Stimulated activated CD4-positive, alpha-beta T cell treated with anti-CD3 and anti-CD28 coated beads, TNF-alpha, amount 100 ng/mL, for 1 hour (primary cell): ENCODE data around the gene C1orf159.
"Not testable (repeated sequence)": the region's sequence is repeated elsewhere in the genome, so short reads cannot be mapped to it uniquely, and the experiment has no call there.

Experiments
- DNase-seq, 3 donors: peaks; one replicate each; pipeline ENCODE4 v3.0.0-alpha.2; 2020; ENCODE audit warnings: low read depth in 3 of 3, low spot score in 1 of 3

The C1orf159 gene

DNA sequence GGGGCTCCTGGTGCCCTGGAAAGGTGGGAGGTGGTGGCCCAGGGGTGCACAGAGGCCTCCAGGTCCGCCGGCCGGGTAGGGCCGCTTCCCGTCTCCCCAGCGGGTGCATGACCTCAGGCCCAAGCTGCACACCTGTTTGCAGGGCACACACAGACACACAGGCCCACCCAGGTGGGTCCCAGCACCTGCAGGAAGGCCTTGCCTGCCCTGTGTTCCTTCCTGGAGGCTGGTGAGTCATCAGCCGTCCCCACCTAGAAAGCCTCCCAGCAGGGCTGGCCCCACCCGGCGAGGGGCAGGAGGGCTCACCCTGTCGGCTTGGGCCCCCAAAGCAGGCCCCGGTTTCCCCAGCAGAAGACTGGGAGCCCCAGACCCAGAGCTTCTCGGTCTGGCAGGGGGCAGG lies 34.2 kb upstream of the C1orf159 start:
- no peak for DNase-seq

DNA sequence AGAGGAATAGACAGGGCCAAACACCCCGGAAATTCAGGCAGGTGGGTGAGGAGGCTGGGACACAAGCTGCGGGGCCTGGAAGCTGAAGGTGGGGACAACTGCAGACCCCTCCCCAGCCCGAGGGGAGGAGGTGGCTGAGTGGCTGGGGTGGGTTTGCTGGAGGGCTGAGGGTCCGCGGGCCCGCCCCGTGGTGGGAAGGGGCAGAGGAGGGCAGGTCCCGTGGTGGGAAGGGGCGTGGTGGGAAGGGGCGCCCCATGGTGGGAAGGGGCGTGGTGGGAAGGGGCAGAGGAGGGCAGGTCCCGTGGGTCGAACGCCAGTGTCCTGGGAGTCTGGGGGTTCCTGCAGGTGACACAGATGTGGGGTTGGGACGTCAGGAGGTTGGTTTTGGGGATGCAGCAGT lies 33.5 kb upstream of the C1orf159 start:
- DNase-seq = no peak

DNA sequence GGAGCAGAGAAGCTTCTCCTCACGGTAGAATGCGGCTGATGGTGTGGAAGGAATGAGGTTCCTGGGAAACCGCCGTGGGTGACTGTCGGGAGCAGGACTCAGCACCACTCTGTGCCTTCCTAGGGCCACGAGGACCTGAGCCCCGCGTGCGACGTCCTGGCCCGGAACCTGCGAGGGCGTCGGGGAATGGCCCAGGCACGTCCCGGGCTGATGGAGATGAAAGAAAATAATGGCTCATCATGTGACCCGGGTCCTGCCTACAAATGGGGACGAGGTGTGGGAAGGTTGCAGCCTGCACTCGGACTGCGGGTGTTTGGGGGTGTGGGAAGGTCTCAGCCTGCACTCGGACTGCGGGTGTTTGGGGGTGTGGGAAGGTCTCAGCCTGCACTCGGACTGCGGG lies 32.7 kb upstream of the C1orf159 start:
- DNase-seq = no peak

DNA sequence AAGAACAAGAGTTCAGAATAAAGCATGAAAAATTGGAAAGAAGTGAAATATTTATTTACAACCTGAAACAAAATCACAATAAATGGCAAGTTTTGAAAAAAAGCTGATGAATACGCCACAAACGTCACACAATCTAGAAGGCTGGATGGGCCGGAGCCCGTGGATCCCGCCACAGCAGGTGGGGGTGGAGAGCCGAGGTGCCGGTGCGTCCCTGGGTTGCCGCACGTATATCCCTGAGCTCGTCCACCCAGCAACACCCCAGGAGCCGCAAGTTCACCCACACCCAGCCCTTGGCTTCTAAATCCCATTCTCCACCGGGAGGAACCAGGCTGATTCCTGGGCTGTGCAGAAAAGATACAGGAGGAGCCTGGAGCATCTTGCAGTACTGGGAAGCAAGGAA lies 32.2 kb upstream of the C1orf159 start:
- no peak for DNase-seq

DNA sequence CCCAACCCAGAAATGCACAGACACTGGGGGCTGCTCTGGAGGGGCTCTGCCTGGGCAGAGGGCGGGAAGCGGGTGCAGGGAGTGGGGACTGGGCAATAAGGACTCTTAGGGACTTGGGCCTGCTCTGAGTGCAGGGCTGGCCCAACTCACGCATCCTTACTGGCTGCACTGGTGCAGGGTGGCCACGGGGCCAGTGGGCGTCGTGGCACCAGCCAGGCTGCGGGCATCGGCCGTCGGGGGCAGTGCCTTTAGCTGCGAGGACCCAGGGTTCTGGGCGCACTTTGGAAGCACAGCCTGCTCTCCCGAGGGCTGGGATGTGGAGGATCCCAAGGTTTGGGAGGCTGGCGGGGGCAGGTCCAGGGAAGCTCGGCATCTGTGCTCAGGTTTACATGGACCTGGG lies 30.7 kb upstream of the C1orf159 start:
- DNase-seq = no peak

DNA sequence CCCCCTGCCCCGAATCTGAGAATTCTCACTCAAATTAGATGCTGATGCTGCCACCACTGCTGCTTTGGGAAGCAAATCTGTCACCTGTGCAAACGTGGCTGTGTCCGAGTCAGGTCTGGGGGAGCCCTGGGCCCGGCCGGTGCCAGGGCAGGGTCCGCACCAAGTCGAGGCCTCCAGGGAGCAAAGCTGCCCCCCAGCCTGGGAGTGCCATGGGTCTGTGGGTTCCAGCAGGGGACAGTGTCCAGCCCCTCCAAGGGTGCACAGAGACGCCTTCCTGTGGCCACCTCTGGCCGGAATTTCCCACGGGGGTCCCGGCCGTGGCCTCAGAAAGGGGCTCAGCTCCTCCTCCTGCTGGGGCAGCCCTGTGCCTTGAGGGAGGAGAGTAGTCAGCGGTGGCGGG lies 30.1 kb upstream of the C1orf159 start:
- no peak for DNase-seq

DNA sequence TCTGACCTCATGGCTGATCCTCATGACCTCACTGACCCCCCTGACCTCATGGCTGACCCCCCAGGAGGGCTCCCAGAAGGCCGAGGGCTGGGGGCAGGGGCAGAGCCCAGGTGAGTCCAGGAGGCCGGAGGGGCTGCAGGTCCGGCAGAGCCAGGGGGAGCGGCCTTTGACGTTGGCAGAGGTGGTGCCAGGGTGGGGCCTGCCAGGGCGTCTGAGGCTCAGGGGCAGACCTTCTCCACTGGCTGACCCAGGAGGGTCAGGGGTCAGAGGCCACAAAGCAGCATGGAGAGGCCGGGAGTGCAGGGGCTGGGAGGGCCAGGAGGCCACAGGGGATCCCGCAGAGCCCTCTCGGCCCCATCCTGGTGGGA lies 29.6 kb upstream of the C1orf159 start:
- DNase-seq = no peak

DNA sequence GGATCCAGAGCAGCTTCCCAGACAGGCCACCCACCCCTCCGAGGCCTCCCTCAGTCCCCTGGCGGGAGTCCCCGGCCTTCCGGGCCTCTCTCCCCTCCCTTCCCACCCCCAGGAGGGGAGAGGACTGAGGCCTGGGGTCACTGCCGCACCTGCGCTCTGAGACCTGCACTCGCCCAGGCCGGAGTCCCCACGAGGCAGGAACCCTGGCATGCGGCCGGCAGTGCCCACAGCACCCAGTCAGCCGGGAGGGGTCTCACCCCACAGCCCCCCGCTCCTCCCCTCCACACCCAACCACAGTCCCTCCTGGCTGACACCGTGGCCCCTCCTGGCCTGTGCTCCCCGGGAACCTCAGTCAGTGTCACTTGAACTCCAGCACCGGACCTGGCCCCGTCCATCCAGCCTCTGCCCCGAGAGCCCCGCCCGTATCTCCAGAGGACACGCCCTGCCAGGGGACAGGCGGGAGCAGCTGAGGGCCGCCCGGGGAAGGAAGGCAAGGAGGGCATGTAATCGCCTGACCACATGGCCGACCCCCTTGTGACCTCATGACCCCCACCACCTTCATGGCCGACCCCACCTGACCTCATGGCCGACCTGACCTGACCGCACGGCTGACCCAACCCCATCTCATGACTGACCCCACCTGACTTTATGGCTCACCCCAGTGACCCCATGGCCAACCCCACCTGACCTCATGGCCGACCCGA lies 29.1 kb upstream of the C1orf159 start:
- DNase-seq = no peak

DNA sequence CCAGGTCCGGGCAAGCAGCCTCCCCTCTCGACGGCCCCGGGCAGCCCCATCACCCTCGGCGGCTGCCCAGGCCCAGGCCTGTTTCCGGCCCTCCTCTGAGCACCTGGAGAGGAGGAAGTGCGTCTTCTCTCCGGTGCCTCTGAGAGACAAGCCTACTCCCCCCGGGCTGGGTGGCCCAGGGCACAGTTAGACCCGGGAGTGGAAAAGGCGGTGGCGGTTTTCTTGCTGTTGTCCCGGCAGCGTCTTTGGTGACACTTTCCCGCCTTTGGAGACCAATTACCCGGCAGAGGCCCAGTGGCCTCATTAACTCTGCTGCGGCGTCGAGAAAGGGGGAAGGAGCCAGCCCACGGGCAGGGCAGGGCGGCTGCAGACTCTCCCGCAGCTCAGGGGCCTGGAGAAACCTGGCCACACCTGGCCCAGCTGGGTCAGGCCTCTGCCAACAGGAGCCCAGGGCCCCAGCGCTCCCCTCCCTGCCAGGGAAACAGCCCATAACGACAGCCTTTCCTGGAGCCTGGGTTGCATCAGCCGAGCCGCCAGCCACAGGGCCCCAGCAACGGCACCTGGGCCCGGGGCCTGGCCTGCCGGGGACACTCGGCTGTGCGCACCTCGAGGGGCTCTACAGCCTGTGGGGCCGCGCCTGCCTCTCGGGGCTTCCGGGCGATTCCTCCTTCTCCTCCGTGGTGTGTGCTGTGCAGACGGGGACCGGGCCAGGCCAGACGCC lies 28.4 kb upstream of the C1orf159 start:
- DNase-seq = peak; percentile 32 to 38 (median 33)

DNA sequence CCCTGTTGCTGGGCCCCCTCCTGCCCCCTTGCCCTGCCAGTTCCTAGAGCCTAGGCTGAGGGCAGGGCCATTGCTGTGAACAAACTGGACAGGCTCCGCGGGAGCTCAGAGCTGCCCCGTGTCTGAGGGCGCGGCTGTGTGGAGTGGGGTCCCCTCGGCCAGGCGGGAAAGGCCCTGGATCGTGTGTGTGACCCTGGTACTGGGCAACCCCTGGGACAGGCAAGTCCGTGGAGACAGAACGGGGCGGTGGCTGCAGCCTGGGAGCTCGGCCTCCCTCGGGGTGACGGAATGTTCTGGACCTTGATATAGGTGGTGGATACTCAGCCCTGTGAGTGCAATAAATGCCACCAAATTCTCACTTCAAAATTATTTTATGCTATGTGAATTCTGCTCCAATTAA lies 27.7 kb upstream of the C1orf159 start:
- DNase-seq = no peak

DNA sequence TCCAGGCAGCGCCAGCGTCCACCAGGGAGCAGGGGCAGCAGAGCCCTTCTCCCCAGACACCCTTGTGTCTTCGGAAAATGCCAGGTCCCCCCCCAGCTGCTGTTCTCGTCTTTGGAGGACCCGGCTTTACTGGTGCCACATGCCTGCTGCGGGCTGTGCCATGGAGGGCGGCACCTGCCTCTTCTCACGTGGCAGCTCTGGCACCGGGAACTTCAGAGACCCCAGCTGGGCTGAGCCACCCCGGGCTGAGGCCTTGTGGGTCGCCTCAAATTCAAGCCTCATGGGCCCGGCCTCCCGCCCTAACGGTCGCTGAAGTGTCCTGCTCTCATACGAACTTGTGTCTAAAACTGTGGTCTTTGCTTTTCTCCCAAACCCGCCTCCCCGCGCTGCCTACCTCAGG lies 27.0 kb upstream of the C1orf159 start:
- no peak for DNase-seq

DNA sequence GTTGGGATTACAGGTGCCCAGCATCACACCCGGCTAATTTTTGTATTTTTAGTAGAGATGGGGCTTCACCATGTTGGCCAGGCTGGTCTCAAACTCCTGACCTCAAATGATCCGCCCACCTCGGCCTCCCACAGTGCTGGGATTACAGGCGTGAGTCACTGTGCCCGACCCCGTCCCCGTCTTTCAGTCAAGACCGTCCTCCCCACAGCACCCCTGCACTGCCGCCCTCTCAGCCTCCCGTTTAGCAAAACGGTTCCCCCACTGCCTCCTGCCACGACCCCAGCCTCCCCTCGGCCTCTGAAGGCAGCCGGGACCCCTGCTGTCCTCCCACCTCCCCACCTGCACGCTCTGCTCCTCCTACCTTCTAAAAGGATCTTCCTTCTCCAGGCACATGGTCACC lies 26.5 kb upstream of the C1orf159 start:
- not testable (repeated sequence) for DNase-seq

DNA sequence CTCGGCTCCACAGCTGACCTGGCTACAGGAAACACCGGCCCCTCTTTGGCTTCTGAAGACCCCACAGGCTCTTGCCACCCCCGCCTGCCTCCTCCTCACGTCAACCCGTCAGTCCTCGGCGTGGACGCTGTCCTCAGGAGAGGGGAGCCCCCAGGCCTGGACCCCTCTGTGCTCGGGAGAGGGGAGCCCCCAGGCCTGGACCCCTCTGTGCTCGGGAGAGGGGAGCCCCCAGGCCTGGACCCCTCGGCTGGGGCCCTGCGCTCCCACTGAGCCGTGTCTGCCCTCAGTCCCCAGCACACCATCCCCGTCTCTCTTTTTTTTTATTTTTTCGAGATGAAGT lies 26.0 kb upstream of the C1orf159 start:
- no peak for DNase-seq

DNA sequence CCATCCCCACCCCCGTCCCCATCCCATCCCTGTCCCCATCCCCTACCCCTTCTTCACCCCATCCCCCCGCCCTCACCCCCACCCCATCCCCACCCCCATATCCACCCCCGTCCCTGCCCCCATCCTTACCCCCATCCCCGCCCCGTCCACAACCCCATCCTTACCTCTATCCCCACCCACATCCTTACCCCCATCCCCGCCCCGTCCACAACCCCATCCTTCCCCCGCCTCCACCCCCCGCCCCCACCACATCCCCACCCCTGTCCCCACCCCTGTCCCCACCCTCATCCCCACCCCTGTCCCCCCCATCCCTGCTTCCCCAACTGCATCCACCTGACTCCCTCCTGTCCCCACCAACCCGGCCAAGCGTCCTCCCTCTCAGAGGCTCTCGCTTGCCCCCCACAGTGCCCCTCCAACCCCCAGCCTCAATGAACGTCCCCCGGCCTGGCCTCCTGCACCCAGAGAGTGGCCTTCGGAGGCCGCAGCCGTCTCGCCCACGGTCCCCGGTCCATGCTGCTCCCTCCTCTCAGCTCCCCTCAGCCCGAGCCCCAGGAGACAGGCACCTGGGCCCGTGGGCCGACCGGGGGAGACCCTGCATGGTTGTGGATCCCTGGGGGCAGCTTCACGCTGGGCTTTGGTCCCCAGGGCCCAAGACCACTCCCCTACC lies 25.5 kb upstream of the C1orf159 start:
- no peak for DNase-seq

DNA sequence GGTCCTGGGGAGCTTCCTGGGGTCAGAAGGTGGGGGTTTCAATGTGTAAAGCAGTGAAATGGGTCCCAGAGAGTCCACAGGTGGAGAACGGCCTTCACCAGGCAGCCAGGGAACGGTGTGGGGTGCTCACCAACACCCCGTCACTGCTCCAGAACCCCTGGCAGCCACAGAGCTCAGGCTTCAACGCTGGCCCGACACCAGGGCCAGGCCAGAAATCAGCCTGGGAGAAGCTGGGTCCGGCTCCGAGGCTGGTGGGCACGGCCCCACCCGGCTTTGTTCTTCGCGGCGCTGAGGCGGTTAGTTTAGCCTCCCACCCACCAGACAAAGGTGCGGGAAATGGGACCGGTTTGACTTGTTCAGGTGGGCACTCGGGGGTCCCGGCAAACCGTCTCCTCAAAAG lies 24.8 kb upstream of the C1orf159 start:
- no peak for DNase-seq

DNA sequence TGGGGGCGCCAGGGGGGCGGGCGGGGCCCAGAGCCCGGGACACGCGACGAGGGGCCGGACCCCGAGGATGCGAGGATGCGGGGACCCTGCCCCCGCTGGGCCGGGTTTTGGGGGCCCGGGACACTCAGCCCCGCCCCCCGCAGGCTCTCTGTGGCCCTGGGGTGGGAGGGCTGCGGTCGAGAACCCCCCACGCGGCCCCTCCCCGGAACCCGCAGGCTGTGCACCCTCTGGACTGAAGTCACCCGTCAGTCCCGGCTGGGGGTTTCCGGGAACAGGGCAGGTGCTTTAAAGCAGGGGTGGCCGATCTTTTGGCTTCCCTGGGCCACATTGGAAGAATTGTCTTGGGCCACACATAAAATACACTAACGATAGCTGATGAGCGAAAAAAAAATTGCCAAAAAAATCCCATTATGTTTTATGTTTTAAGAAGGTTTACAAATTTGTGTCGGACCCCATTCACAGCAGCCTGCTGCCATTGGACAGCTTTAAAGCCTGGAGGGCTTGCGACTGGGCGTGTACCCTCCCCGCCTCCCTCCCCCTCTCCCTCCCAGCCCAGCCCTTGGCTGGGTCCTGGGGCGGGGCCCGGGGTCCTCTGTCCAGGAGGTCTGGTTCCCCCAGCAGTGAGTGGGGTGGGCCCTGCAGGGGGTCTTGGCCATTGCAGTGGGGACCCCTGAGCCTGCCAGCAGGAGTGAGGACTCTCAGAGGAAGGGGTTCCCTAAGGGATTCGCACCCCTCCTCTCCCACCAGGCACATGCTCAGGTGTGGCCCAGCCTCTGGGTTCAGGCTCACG lies 21.6 kb upstream of the C1orf159 start:
- DNase-seq = peak; percentile 42 to 61 (median 47)

DNA sequence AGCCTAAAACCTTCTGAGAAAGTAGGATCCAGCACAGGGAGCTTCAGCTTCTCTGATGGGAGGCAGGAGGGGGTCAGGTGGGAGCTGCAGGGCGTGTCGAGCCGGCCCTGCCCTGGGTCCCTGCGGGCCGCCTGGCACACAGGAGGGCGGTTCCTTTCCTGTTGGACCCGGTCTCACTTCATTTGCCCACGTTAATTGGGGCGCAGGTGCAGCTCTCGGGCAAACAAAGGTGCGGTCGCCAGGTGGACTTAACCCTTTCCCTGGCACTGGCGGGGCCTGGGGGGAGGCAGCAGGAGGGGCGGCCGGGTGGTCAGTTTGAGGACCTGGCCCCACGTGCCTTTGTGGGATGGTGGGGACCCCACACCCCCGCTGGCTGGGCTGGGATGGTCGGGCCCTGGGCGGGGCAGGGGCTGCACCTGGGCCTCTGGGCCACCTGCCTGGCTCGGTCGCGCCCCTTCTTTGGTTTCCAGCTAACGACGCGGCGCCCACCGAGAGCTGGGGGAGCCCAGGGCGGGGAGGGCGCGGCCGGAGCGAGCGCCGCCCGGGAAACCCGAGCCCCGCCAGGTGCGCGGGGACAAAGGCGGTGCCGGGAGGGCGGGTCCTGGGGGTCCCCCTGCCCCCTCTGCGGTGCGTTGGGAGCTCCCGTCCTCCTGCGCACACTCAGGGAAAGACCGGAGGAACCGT lies 20.8 kb upstream of the C1orf159 start:
- DNase-seq = no peak

DNA sequence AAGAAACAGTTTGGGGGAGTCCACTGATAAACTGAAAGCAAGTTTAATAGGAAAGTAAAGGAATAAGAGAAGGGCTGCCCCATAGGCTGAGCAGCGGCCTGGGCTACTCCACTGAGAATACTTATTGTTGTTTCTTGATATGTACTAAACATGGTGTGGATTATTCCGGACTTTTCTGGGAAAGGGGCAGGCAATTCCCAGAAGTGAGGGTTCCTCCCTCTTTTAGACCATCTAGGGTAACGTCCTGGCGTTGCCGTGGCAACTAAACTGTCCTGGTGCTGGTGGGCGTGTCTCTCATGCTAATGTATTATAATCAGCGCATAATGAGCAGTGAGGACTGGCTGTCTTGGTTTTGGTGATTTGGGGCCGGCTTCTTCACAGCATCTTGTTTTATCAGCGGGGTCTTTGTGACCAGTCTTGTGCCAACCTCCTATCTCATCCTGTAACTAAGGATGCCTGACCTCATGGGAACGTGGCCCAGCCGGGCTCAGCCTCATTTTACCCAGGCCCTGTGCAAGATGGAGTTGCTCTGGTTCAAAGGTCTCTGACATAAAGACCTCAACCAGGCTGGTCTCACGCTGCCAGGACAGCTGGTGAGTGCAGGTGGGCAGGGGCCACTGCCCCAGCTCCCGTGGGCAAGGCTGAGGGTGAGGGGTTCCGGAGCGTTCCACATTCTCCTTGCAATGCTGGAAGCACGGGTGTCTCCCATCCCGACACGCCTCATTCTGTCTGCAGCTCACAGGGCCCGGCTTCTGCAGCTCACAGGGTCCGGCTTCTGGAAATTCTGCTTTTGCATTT lies 19.6 kb upstream of the C1orf159 start:
- no peak for DNase-seq

DNA sequence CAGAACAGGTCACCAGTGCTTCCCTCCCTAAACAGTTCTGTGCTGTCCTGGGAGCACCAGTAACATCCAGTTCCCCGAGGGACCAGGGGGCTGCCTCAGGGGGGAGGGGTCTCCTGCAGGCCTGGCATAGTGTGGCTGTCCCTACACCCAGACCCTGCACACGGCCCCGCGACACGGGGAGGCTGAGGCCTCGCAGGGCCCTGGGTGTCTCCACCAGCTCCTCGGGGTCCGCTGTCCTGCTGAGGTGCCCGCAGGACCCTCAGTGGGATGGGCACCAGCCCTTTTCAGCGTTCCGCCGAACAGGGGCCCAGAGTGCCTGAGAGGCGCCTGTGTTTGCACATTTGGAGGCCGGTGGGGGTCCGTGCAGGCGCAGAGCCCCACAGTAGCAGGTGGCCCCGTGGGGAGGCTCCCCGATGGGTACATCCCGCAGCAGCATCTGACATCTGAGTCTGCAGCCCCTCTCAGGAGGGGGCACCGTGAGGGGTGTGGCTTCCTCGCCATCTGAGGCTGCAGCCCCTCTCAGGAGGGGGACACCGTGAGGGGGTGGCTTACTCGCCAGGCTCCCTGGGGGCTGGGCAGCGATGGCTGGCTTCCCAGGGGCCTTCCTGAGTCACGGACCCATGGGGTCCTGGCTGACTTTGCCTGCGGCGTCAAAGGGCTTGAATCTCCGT lies 18.5 kb upstream of the C1orf159 start:
- DNase-seq = no peak
